Stomach smooth muscle (tissue), 2 donors: ENCODE results near the gene MRPS12.

Source experiments
- H3K27ac ChIP-seq: one replicate; pipeline ENCODE4 v1.7.0; 2013; ENCODE audit warnings: mild to moderate bottlenecking, low read length, inconsistent platforms
- H3K27me3 ChIP-seq, 2 donors: one replicate each; pipeline ENCODE4 v1.7.0; 2013; ENCODE audit warnings: low read length in 2 of 2; ENCODE audit not compliant: insufficient read depth in 2 of 2, control insufficient read depth in 1 of 2
- H3K36me3 ChIP-seq, 2 donors: one replicate each; pipeline ENCODE4 v1.7.0; 2013; ENCODE audit warnings: low read length in 2 of 2; ENCODE audit not compliant: control insufficient read depth in 2 of 2, insufficient read depth in 2 of 2
- H3K4me1 ChIP-seq: one replicate; pipeline ENCODE4 v1.7.0; 2013; ENCODE audit warnings: low read length; ENCODE audit not compliant: control insufficient read depth, insufficient read depth
- H3K4me3 ChIP-seq, 2 donors: one replicate each; pipeline ENCODE4 v1.7.0; 2013; ENCODE audit warnings: low read length in 2 of 2
- H3K9ac ChIP-seq, 2 donors: one replicate each; pipeline ENCODE4 v1.7.0; 2013; ENCODE audit warnings: low read length in 2 of 2, mild to moderate bottlenecking in 1 of 2
- H3K9me3 ChIP-seq, 2 donors: one replicate each; pipeline ENCODE4 v1.7.0; 2013; ENCODE audit warnings: low read length in 2 of 2; ENCODE audit not compliant: control insufficient read depth in 2 of 2
- donor health status: healthy.
- donor health status: Pancreatic carcinoma.

The MRPS12 gene

GRCh38 chr19:38975214-38975860, 44.6 kb downstream of the MRPS12 start, which contains the start of gene FBXO17:
Gene FBXO17, minus strand, starts transcription at chr19:38975742. Its CDS starts 25,423 bp downstream, at chr19:38950319.
- Histone ChIP-seq H3K4me3 (peak within 1 kb of the TSS; percentile 79 to 82), H3K27ac (peak within 1 kb of the TSS; percentile 89), H3K9ac (peak within 1 kb of the TSS; percentile 77 to 84), H3K9me3 (no peaks in the 10 kb centered on the region), H3K27me3 (no peaks in the 10 kb centered on the region), H3K36me3 (no peaks in the 10 kb centered on the region), H3K4me1 (peaks cover 11% of the 10 kb centered on the region)

- Histone ChIP-seq H3K36me3 (no peaks in the 10 kb centered on the region), H3K4me3 (peak overlapping the region; percentile 50 to 82), H3K9me3 (no peaks in the 10 kb centered on the region), H3K27me3 (no peaks in the 10 kb centered on the region), H3K27ac (peak overlapping the region; percentile 89), H3K4me1 (peaks cover 11% of the 10 kb centered on the region), H3K9ac (peak overlapping the region; percentile 77 to 84)
Observed at GRCh38 chr19:38975861-38976271, 45.1 kb downstream of the MRPS12 start.

DNA sequence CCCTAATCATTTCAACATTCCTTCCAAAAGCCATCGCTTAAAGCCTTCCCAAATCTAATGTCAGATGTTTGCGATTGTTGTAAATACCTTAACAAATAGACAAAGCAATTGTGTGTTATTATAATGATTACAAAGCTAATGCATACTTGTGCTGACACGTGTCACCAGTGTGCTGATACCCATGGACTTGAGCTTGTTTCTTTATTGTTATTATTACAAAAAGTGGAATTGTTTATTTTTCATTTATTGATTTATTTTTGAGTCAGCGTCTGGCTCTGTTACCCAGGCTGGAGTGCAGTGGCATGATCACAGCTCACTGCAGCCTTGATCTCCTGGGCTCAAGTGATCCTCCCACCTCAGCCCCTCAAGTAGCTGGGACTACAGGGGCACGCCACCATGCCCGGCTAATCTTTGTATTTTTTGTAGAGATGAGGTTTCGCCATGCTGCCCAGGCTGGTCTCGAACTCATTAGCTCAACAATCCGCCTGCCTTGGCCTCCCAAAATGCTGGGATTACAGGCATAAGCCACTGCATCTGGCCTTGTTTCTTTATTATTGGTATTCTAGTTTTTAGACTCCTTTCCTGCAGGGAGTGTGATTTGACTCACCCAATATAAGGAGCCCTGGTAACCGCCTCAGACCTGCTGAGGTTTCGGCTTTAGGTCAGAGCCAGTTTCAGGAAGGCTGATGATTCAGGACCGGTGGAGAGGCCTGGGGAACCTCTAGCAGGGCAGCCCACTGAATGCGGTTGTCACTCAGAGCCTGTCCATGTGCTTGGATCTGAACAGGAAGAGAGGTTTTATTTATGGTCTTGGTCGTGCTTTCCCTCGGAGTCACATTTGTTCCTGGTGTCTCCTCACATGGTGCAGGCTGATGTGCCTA, 46.9 kb downstream of the MRPS12 start:
- no peaks in the 10 kb centered on the region for H3K27me3 ChIP-seq
- no peaks in the 10 kb centered on the region for H3K36me3 ChIP-seq
- H3K4me3 ChIP-seq: no peak overlapping the region
- no peaks in the 10 kb centered on the region for H3K9me3 ChIP-seq
- peaks cover 11% of the 10 kb centered on the region for H3K4me1 ChIP-seq
- no peak overlapping the region for H3K9ac ChIP-seq
- H3K27ac ChIP-seq: no peak overlapping the region

DNA sequence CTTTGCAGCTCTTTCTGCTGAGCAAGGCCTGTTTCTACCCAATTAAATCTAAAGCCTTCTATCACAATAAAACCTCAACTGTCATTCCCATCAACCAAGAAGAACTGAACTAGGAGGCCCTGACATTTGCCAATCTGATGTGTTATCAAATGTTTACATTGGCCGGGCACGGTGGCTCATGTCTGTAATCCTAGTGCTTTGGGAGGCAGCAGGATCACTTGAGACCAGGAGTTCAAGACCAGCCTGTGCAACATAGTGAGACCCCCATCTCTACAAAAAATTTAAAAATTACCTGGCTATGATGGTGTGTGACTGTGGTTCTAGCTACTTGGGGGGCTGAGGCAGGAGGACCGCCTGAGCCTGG, 47.6 kb downstream of the MRPS12 start:
- peaks cover 11% of the 10 kb centered on the region for H3K4me1 ChIP-seq
- no peak overlapping the region for H3K27ac ChIP-seq
- no peak overlapping the region for H3K9ac ChIP-seq
- no peaks in the 10 kb centered on the region for H3K36me3 ChIP-seq
- H3K4me3 ChIP-seq: no peak overlapping the region
- H3K9me3 ChIP-seq: no peaks in the 10 kb centered on the region
- no peaks in the 10 kb centered on the region for H3K27me3 ChIP-seq

DNA sequence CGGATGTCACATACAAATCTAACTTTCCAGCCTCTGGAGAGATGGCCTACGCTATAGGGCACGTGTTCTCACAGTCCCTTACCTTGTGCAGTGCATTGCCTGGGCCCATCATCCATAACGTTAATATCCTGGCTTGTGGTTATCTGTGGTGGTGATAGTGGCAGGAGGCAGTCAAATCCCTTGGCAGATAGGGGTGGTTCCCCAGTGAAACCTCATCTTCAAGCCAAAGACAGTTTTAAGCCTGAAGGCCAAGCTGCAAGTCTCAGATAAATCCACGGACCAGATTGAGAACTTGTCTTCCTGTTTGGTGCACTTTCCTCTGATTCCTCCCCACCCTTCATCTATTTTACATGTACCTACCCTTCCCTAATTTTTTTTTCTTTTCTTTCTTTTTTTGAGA, 49.1 kb downstream of the MRPS12 start:
- no peaks in the 10 kb centered on the region for H3K27me3 ChIP-seq
- H3K4me1 ChIP-seq: peaks cover 11% of the 10 kb centered on the region
- H3K9me3 ChIP-seq: no peaks in the 10 kb centered on the region
- no peak overlapping the region for H3K9ac ChIP-seq
- no peak overlapping the region for H3K27ac ChIP-seq
- no peak overlapping the region for H3K4me3 ChIP-seq
- no peaks in the 10 kb centered on the region for H3K36me3 ChIP-seq

GRCh38 chr19:38980583-38981374, 50.0 kb downstream of the MRPS12 start:
- Histone ChIP-seq H3K27ac (no peak overlapping the region), H3K4me3 (no peak overlapping the region), H3K27me3 (peaks cover 0 to 2% of the 10 kb centered on the region in 2 donors), H3K36me3 (no peaks in the 10 kb centered on the region), H3K9me3 (peaks cover 0 to 2% of the 10 kb centered on the region in 2 donors), H3K9ac (no peak overlapping the region), H3K4me1 (peaks cover 7% of the 10 kb centered on the region)
